Upper lobe of left lung (tissue), 6 donors: ENCODE data around the gene POP7. TPM values are rescaled to one million over a fixed set of nuclear protein-coding genes. Genes with fewer than 3 reads are reported as not detected.
A peak's percentile ranks its signal among the peaks of the same experiment; 100 is the strongest.

Experiments used
- ATAC-seq, 2 donors: fragments of 200-7000 bp; cut with Tn5 transposase; one replicate each; pipeline ENCODE4 v1.9.1; 2022; ENCODE audit warnings: mild to moderate bottlenecking in 2 of 2, moderate library complexity in 2 of 2; ENCODE audit not compliant: low FRiP score in 2 of 2
- DNase-seq, 2 donors: peaks; one replicate each; pipeline ENCODE4 v3.0.0-alpha.2; 2019 to 2020
- H3K27ac ChIP-seq, 4 donors: fragments of 200-600 bp; sonication (generic); one replicate each; pipeline ENCODE4 v1.5.1; 2016 to 2019
- H3K27me3 ChIP-seq, 4 donors: fragments of 200-600 bp; sonication (generic); one replicate each; pipeline ENCODE4 v1.5.1; 2017 to 2019
- H3K36me3 ChIP-seq, 4 donors: fragments of 200-600 bp; sonication (generic); one replicate each; pipeline ENCODE4 v1.5.1; 2016 to 2019
- H3K4me1 ChIP-seq, 4 donors: fragments of 200-600 bp; sonication (generic); one replicate each; pipeline ENCODE4 v1.5.1; 2018 to 2019
- H3K4me3 ChIP-seq, 4 donors: fragments of 200-600 bp; sonication (generic); one replicate each; pipeline ENCODE4 v1.5.1; 2017 to 2019; ENCODE audit warnings: mild to moderate bottlenecking in 2 of 4, moderate library complexity in 1 of 4
- H3K9me3 ChIP-seq, 4 donors: fragments of 200-600 bp; sonication (generic); one replicate each; pipeline ENCODE4 v1.5.1; 2018 to 2019
- EP300 ChIP-seq, 4 donors: sonication (generic); formaldehyde crosslinking; IDR thresholded peaks; one replicate each; pipeline ENCODE4 v1.5.1; 2017; ENCODE audit warnings: antibody characterized with exemption in 4 of 4, control low read depth in 2 of 4
- POLR2A ChIP-seq, 4 donors: fragments of 450-650 bp; IDR thresholded peaks; one replicate each; pipeline ENCODE4 v1.5.1; 2016 to 2017; ENCODE audit warnings: antibody characterized with exemption in 4 of 4, mild to moderate bottlenecking in 2 of 4
- POLR2AphosphoS5 ChIP-seq, 2 donors: sonication (generic); formaldehyde crosslinking; IDR thresholded peaks; one replicate each; pipeline ENCODE4 v1.5.1; 2017; ENCODE audit warnings: antibody characterized with exemption in 2 of 2
- WGBS, 2 donors: methylation state at CpG; one replicate each; pipeline ENCODE4 v1.1.5; 2017 to 2018; 5-methylcytosine and 5-hydroxymethylcytosine counted together
- total RNA-seq, 6 donors: library from RNA; depleted of rRNA in 4 of 6; stranded (reverse); fragments of >200 nt in 4 of 6; gene quantifications; one replicate each; pipeline versions ENCODE4 v1.1.0 to v1.2.1, GENCODE V29; 2016 to 2021
- TF ChIP-seq, protein P1 (sequence below), 6 experiments: fragments of 450-650 bp in 4 of 6; fragments of 200-600 bp in 2 of 6; sonication (generic) in 2 of 6; IDR thresholded peaks; one replicate each; pipeline ENCODE4 v1.5.1; 2016 to 2019; ENCODE audit warnings: antibody characterized with exemption in 6 of 6
- donor health status: DM: no; HTN: no; CAD: no; lungs with moderate emphysema.
- donor health status: DM: no; HTN: yes; CAD: no; lungs with severe emphysema.

POP7 gene
- total RNA-seq, 6 donors from 2014 or later, result 9.4 to 32.5 (median 22.2) TPM

DNA sequence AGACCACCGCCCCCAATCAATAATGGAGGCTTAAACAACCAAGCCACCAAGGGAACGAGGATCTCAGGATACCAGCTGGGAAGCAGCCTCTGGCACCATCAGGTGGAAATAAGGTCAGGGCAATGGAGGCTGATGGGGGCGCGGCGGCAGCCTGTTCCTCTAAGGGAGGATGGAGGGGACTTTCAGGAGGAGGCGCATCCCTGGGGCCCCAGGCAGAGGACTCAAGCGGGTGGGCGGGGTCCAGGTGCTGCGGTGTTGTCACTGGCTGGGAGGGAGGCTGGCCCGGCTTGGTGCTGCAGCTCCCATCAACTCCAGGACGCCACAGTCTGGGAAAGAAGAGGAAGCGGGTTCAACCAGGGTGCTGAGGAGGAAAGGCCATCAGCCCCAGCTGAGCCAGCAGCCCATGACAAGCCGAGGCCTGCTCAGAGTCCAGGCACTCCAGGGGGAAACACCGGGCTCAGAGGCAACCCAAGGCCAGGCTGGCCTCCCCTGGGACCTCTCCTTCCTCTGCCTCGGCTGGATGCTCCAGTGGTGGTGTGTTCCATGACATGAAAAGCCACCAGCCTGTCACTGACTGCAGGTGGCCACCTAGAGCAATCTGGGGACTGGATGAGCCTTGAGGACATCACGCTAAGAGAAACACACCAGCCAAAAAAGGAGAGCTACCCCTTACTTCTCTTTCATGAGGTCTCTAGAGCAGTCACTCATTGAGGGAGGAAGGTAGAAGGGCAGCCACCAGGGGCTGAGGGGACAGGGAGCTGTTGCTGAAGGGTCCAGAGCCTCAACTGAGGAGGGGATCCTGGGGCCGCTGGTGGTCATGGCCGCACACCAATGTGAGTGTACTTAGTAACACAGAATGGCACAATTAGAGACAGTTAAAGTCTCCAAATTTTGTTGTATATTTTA, 16.4 kb upstream of the POP7 start:
- Histone ChIP-seq H3K9me3 (no peaks in the 10 kb centered on the region), H3K27me3 (no peaks in the 10 kb centered on the region), H3K27ac (no peak overlapping the region), H3K36me3 (peaks cover 17 to 54% (median 43%) of the 10 kb centered on the region in 4 donors), H3K4me3 (no peak overlapping the region), H3K4me1 (peaks cover 25 to 33% (median 28%) of the 10 kb centered on the region in 4 donors)
- no peak for ATAC-seq
- 88 to 90% methylated on average over 17 to 18 of the region's 18 CpGs for WGBS, 2 donors
- peak in 1 of 2 donors; percentile 76 for DNase-seq
- TF ChIP-seq, protein P1, sequence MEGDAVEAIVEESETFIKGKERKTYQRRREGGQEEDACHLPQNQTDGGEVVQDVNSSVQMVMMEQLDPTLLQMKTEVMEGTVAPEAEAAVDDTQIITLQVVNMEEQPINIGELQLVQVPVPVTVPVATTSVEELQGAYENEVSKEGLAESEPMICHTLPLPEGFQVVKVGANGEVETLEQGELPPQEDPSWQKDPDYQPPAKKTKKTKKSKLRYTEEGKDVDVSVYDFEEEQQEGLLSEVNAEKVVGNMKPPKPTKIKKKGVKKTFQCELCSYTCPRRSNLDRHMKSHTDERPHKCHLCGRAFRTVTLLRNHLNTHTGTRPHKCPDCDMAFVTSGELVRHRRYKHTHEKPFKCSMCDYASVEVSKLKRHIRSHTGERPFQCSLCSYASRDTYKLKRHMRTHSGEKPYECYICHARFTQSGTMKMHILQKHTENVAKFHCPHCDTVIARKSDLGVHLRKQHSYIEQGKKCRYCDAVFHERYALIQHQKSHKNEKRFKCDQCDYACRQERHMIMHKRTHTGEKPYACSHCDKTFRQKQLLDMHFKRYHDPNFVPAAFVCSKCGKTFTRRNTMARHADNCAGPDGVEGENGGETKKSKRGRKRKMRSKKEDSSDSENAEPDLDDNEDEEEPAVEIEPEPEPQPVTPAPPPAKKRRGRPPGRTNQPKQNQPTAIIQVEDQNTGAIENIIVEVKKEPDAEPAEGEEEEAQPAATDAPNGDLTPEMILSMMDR (IDR thresholded peaks at IDR 0.05), result no peak
- TF ChIP-seq POLR2AphosphoS5 (IDR thresholded peaks at IDR 0.05), result no peak
- TF ChIP-seq POLR2A (IDR thresholded peaks at IDR 0.05), result no peak
- TF ChIP-seq EP300 (IDR thresholded peaks at IDR 0.05), result no peak

DNA sequence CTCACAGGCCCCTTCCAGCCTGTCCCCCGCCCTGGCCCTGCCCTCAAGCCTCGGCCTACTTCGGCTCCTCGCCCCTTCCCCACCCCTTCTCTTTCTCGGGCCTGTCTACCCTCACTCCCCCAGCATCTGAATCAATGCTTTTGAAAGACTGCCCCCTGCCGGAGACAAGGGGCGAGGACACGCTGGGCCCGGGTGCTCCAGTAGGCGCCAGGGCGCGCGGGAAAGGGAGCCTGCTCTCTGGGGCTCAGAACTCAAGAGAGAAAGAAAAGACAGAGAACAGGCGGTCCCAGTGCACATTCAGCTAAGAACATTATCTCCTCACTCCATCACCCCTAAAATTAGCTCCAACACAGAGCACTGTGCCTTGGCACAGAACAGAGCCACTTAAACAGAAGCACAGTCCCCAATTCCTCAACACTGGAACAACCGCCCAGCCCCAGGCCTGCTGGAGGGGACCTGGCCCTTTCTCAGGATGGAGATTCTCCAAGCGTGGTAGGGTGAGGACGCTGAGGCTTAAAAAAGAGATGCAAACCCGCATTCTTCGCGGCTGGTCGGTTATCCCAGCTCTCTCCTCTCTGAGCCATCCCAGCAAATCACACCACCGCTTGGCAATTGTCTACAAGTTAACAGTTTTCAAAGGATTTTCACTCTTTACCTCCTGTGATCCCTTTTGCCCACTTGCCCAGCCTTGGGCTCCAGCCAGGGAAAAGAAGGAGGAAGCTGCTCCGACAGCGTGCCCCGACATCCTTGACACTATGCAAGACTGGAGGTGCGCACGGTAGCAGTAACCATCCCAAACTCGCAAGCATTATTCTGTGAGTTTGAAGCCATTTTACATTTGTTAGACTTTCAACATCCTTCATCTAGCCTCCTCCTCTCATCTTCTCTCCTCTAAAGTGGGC, 14.0 kb upstream of the POP7 start:
- H3K4me1 ChIP-seq, result peaks cover 32 to 38% (median 34%) of the 10 kb centered on the region in 4 donors
- TF ChIP-seq, protein P1 (IDR thresholded peaks at IDR 0.05), result peak; percentile 86 to 95 (median 89)
- no peak for TF ChIP-seq EP300 (IDR thresholded peaks at IDR 0.05)
- WGBS, 2 donors, result 30 to 33% methylated on average over 28 of the region's 28 CpGs

DNA sequence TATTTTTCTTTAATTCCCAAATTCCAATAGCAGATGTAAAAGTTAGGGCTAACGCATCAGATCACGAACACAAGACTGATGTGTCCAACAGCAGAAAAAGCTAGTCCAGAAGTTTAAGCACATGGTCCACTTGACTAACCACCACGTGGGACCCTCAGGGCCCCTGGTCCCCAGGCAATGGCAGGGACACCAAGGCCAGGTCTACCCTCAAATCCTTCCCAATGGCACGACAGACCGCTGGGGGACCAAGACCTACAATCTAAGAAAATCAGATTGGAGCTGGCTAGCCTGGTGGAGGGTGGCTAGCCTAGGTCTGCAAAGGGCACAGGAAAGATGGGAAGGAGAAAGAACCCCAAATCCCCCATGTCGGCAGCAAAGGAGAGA, 13.4 kb upstream of the POP7 start:
- ATAC-seq (no peak), DNase-seq (no peak)
- no peak for TF ChIP-seq EP300 (IDR thresholded peaks at IDR 0.05)
- TF ChIP-seq, protein P1 (IDR thresholded peaks at IDR 0.05), result no peak
- no peak for TF ChIP-seq POLR2AphosphoS5 (IDR thresholded peaks at IDR 0.05)
- TF ChIP-seq POLR2A (IDR thresholded peaks at IDR 0.05), result no peak
- WGBS, 2 donors, result 66 to 67% methylated on average over 6 of the region's 6 CpGs
- Histone ChIP-seq H3K27ac (peak overlapping the region in 2 of 4 donors; percentile 22 to 93), H3K36me3 (peaks cover 0 to 23% (median 12%) of the 10 kb centered on the region in 4 donors), H3K4me1 (peaks cover 32 to 38% (median 34%) of the 10 kb centered on the region in 4 donors), H3K27me3 (no peaks in the 10 kb centered on the region), H3K9me3 (no peaks in the 10 kb centered on the region), H3K4me3 (peak overlapping the region in 3 of 4 donors; percentile 99)

More for the DNA sequence above, 14.0 kb upstream of the POP7 start:
- H3K36me3 ChIP-seq, result peaks cover 5 to 30% (median 18%) of the 10 kb centered on the region in 4 donors
- DNase-seq (peak; percentile 78 to 89), ATAC-seq (peak; percentile 81 to 86)
- peak overlapping the region in 2 of 4 donors; percentile 22 to 45 for H3K27ac ChIP-seq
- no peaks in the 10 kb centered on the region for H3K9me3 ChIP-seq
- peak overlapping the region in 1 of 4 donors; percentile 99 for H3K4me3 ChIP-seq
- H3K27me3 ChIP-seq, result no peaks in the 10 kb centered on the region

DNA sequence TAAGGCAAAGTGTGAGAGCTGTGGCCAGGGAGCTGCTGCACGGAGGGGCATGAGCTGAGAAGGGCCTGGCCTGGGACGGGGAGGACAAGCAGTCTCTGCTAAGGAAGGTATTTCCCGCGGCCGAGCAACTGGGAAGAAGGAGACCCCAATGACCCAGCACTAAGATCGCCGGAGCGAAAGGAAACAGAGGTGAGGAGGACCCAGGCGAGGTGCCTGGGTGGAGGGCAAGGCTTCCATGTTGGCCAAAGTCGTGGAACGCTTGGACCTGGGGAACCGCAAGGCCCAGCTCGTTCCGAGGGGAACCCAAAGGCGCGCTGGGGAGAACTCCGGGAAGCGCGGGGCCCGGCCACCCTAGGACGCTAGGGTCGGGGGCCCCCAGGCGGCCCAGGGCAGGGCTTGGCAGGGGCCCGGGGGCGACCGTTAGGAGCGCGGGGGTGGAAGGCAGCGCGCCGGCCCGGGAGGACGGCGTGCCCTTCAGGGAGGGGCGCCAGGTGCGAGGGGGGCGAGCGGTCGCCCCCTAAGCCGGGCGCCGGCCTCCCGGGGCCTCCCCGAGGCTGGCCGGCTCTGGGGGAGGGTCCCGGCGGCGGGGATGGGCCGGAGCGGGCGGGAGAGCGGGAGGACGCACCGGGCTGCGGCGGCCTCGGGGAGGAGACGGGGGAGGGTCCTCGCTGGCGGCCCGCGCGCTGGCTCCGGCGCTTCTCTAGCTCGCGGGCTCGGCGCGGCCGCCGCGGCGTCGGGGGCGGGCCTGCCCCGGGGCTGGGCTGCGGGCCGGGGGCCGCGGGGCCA, 12.4 kb upstream of the POP7 start:
- ATAC-seq (peak in 1 of 2 donors; percentile 10), DNase-seq (no peak)
- Histone ChIP-seq H3K27me3 (no peaks in the 10 kb centered on the region), H3K27ac (peak overlapping the region; percentile 76 to 93 (median 80)), H3K4me3 (peak overlapping the region; percentile 96 to 99 (median 99)), H3K4me1 (peaks cover 32 to 35% (median 34%) of the 10 kb centered on the region in 4 donors), H3K36me3 (peaks cover 0 to 14% (median 4%) of the 10 kb centered on the region in 4 donors), H3K9me3 (no peaks in the 10 kb centered on the region)
- TF ChIP-seq POLR2A (IDR thresholded peaks at IDR 0.05) (no peak), EP300 (IDR thresholded peaks at IDR 0.05) (no peak), POLR2AphosphoS5 (IDR thresholded peaks at IDR 0.05) (no peak)
- TF ChIP-seq, protein P1 (IDR thresholded peaks at IDR 0.05), result no peak
- WGBS, 2 donors, result 0 to 1% methylated on average over 19 to 21 of the region's 81 CpGs
